Mesenchymal stem cell (in vitro differentiated cells and primary cell): Measurements from ENCODE around the gene RAB24.

ENCODE experiments used
- DNase-seq: peaks from one replicate; pipeline ENCODE4 v3.0.0-alpha.2; 2013
- H2AFZ ChIP-seq: one replicate; pipeline ENCODE4 v1.6.1; 2013; ENCODE audit warnings: low read depth, mild to moderate bottlenecking, control low read depth, inconsistent platforms, low read length, moderate library complexity
- H2AK5ac ChIP-seq: 2 replicates; pipeline ENCODE4 v1.6.1; 2013; ENCODE audit warnings: low read length, moderate library complexity, mild to moderate bottlenecking, inconsistent platforms; ENCODE audit not compliant: severe bottlenecking
- H2BK120ac ChIP-seq: one replicate; pipeline ENCODE4 v1.6.1; 2013; ENCODE audit warnings: low read depth, mild to moderate bottlenecking, inconsistent platforms, low read length, moderate library complexity
- H2BK12ac ChIP-seq, 2 experiments: one replicate each; pipeline ENCODE4 v1.6.1; 2013; ENCODE audit warnings: inconsistent platforms in 2 of 2, low read length in 2 of 2, mild to moderate bottlenecking in 2 of 2, moderate library complexity in 2 of 2, control low read depth in 1 of 2
- H2BK15ac ChIP-seq: one replicate; pipeline ENCODE4 v1.6.1; 2013; ENCODE audit warnings: mild to moderate bottlenecking, low read depth, inconsistent platforms; ENCODE audit not compliant: poor library complexity, severe bottlenecking
- H2BK5ac ChIP-seq: 2 replicates; pipeline ENCODE4 v1.6.1; 2013; ENCODE audit warnings: low read depth, mild to moderate bottlenecking, low read length, control low read depth, inconsistent platforms; ENCODE audit not compliant: poor library complexity, severe bottlenecking
- H3K14ac ChIP-seq, 2 experiments: one replicate each; pipeline ENCODE4 v1.6.1; 2013; ENCODE audit warnings: inconsistent platforms in 2 of 2, low read length in 2 of 2, control low read depth in 1 of 2, mild to moderate bottlenecking in 1 of 2, moderate library complexity in 1 of 2
- H3K18ac ChIP-seq, 2 experiments: one replicate each; pipeline ENCODE4 v1.6.1; 2013; ENCODE audit warnings: inconsistent platforms in 2 of 2, low read length in 2 of 2, control low read depth in 1 of 2, low read depth in 1 of 2, mild to moderate bottlenecking in 1 of 2
- H3K23ac ChIP-seq, 2 experiments: one replicate each; pipeline ENCODE4 v1.6.1; 2013; ENCODE audit warnings: inconsistent platforms in 2 of 2, low read length in 2 of 2, mild to moderate bottlenecking in 2 of 2, moderate library complexity in 2 of 2, control low read depth in 1 of 2
- H3K27ac ChIP-seq: 2 replicates; pipeline ENCODE4 v1.5.1; 2013; ENCODE audit warnings: mild to moderate bottlenecking, moderate library complexity, low read length, control low read depth, inconsistent platforms; ENCODE audit not compliant: poor library complexity, severe bottlenecking
- H3K27me3 ChIP-seq, 2 experiments: 2 replicates each; pipeline versions ENCODE4 v1.6.1 to v1.7.0; 2013; ENCODE audit warnings: low read length in 2 of 2, mild to moderate bottlenecking in 2 of 2, moderate library complexity in 2 of 2, control low read depth in 1 of 2, inconsistent platforms in 1 of 2; ENCODE audit not compliant: control insufficient read depth in 1 of 2, insufficient read depth in 1 of 2
- H3K36me3 ChIP-seq, 2 experiments: 2 replicates each; pipeline versions ENCODE4 v1.6.1 to v1.7.0; 2013; ENCODE audit warnings: low read length in 2 of 2, control low read depth in 1 of 2, inconsistent platforms in 1 of 2, low read depth in 1 of 2, mild to moderate bottlenecking in 1 of 2; ENCODE audit not compliant: insufficient read depth in 2 of 2, control insufficient read depth in 1 of 2
- H3K4ac ChIP-seq, 2 experiments: one replicate each; pipeline ENCODE4 v1.6.1; 2013; ENCODE audit warnings: inconsistent platforms in 2 of 2, low read length in 2 of 2, mild to moderate bottlenecking in 2 of 2, moderate library complexity in 2 of 2, control low read depth in 1 of 2, low read depth in 1 of 2
- H3K4me1 ChIP-seq: 2 replicates; pipeline ENCODE4 v1.6.1; 2013; ENCODE audit warnings: low read depth, low read length, control low read depth; ENCODE audit not compliant: control insufficient read depth, insufficient read depth
- H3K4me2 ChIP-seq: 2 replicates; pipeline ENCODE4 v1.6.1; 2013; ENCODE audit warnings: low read length, mild to moderate bottlenecking, inconsistent platforms; ENCODE audit not compliant: poor library complexity, severe bottlenecking
- H3K4me3 ChIP-seq, 2 experiments: 2 replicates each; pipeline versions ENCODE4 v1.5.1 to v1.7.0; 2013; ENCODE audit warnings: low read length in 2 of 2, mild to moderate bottlenecking in 2 of 2, control low read depth in 1 of 2, low read depth in 1 of 2; ENCODE audit not compliant: insufficient read depth in 1 of 2
- H3K79me1 ChIP-seq: replicated peaks from 2 replicates; pipeline ENCODE4 v1.6.1; 2013; ENCODE audit warnings: mild to moderate bottlenecking, control low read depth, low read length, inconsistent platforms; ENCODE audit not compliant: poor library complexity, severe bottlenecking
- H3K9ac ChIP-seq: 2 replicates; pipeline ENCODE4 v1.7.0; 2013; ENCODE audit warnings: mild to moderate bottlenecking, low read length, moderate library complexity
- H3K9me3 ChIP-seq: 2 replicates; pipeline ENCODE4 v1.7.0; 2013; ENCODE audit warnings: mild to moderate bottlenecking, low read length; ENCODE audit not compliant: control insufficient read depth
- H4K8ac ChIP-seq: one replicate; pipeline ENCODE4 v1.6.1; 2013; ENCODE audit warnings: inconsistent platforms, mild to moderate bottlenecking, low read length, moderate library complexity
- H4K91ac ChIP-seq: one replicate; pipeline ENCODE4 v1.6.1; 2013; ENCODE audit warnings: mild to moderate bottlenecking, low read length, inconsistent platforms
- WGBS: methylation state at CpG from one replicate; pipeline ENCODE4 v1.1.7; 2013; ENCODE audit warnings: mixed read lengths; 5-methylcytosine and 5-hydroxymethylcytosine counted together

Gene RAB24

DNA sequence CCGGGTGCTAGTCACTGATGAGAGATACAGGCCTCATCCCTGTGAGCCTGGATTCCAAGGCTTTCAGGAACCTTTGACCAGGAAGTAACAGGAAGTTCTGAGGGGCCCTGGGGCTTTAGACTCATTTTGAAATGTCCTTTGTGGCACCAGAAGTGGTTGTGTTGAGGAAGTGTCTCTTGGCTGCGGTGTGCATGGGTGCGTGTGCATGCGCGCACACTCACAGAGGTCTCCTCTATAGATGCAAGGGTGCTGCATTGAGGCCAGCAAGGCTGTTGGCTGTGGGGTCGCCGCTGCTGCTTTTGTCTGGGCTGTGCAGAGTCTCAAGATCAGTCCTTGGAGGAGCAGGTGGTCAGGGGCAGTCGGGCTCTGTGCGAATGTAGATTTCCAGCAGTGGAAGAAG lies 7.6 kb downstream of the RAB24 start:
- Histone ChIP-seq H3K9me3 (no peaks in the 10 kb centered on the region), H3K14ac (no peak overlapping the region), H3K79me1 (peaks cover 44% of the 10 kb centered on the region), H2BK120ac (no peak overlapping the region), H3K27ac (no peak overlapping the region), H3K23ac (no peak overlapping the region), H2AK5ac (no peak overlapping the region), H3K4me3 (no peak overlapping the region), H2BK12ac (no peak overlapping the region), H4K91ac (no peak overlapping the region), H3K18ac (no peak overlapping the region), H3K4me2 (no peak overlapping the region), H3K36me3 (peaks cover 46 to 92% of the 10 kb centered on the region in 2 experiments), H3K4ac (no peak overlapping the region), H3K4me1 (peaks cover 5% of the 10 kb centered on the region), H2AFZ (no peak overlapping the region), H3K27me3 (no peaks in the 10 kb centered on the region), H2BK5ac (no peak overlapping the region), H4K8ac (no peak overlapping the region), H2BK15ac (no peak overlapping the region), H3K9ac (no peak overlapping the region)
- 96% methylated on average over 9 of the region's 9 CpGs for WGBS
- DNase-seq = no peak

DNA sequence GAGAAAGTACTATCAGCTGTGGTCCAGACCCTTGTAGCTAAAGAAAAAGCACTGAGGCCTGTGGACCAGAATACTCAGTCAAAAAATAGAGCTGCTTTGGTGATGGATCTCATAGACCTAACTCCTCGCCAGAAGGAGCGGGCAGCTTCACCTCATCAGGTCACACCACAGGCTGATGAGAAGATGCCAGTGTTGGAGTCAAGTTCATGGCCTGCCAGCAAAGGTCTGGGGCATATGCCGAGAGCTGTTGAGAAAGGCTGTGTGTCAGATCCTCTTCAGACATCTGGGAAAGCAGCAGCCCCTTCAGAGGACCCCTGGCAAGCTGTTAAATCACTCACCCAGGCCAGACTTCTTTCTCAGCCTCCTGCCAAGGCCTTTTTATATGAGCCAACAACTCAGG lies 8.9 kb downstream of the RAB24 start:
- DNase-seq = no peak
- no peak overlapping the region for H3K9ac ChIP-seq
- H3K18ac ChIP-seq = no peak overlapping the region
- 96% methylated on average over 3 of the region's 3 CpGs for WGBS
- H3K27me3 ChIP-seq = no peaks in the 10 kb centered on the region
- no peak overlapping the region for H2AK5ac ChIP-seq
- no peak overlapping the region for H4K8ac ChIP-seq
- no peak overlapping the region for H2AFZ ChIP-seq
- no peak overlapping the region for H4K91ac ChIP-seq
- H3K23ac ChIP-seq = no peak overlapping the region
- H3K4me3 ChIP-seq = no peak overlapping the region
- no peak overlapping the region for H2BK120ac ChIP-seq
- no peaks in the 10 kb centered on the region for H3K9me3 ChIP-seq
- no peak overlapping the region for H2BK12ac ChIP-seq
- H3K4me1 ChIP-seq = no peaks in the 10 kb centered on the region
- no peak overlapping the region for H3K4ac ChIP-seq
- H3K79me1 ChIP-seq = peaks cover 46% of the 10 kb centered on the region
- no peak overlapping the region for H2BK15ac ChIP-seq
- H3K36me3 ChIP-seq = peaks cover 46 to 91% of the 10 kb centered on the region in 2 experiments
- no peak overlapping the region for H3K14ac ChIP-seq
- H3K4me2 ChIP-seq = no peak overlapping the region
- no peak overlapping the region for H3K27ac ChIP-seq
- no peak overlapping the region for H2BK5ac ChIP-seq

DNA sequence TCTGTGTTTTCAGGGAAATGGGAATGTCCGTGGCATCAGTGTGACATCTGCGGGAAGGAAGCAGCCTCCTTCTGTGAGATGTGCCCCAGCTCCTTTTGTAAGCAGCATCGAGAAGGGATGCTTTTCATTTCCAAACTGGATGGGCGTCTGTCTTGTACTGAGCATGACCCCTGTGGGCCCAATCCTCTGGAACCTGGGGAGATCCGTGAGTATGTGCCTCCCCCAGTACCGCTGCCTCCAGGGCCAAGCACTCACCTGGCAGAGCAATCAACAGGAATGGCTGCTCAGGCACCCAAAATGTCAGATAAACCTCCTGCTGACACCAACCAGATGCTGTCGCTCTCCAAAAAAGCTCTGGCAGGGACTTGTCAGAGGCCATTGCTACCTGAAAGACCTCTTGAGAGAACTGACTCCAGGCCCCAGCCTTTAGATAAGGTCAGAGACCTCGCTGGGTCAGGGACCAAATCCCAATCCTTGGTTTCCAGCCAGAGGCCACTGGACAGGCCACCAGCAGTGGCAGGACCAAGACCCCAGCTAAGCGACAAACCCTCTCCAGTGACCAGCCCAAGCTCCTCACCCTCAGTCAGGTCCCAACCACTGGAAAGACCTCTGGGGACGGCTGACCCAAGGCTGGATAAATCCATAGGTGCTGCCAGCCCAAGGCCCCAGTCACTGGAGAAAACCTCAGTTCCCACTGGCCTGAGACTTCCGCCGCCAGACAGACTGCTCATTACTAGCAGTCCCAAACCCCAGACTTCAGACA lies 9.5 kb downstream of the RAB24 start:
- Histone ChIP-seq H3K79me1 (peaks cover 42% of the 10 kb centered on the region), H3K23ac (no peak overlapping the region), H3K4ac (no peak overlapping the region), H3K27ac (no peak overlapping the region), H2AK5ac (no peak overlapping the region), H2AFZ (no peak overlapping the region), H2BK12ac (no peak overlapping the region), H3K9ac (no peak overlapping the region), H2BK5ac (no peak overlapping the region), H3K27me3 (no peaks in the 10 kb centered on the region), H3K9me3 (no peaks in the 10 kb centered on the region), H3K4me1 (no peaks in the 10 kb centered on the region), H2BK120ac (no peak overlapping the region), H3K4me3 (no peak overlapping the region), H3K14ac (no peak overlapping the region), H3K18ac (no peak overlapping the region), H4K8ac (no peak overlapping the region), H4K91ac (no peak overlapping the region), H3K4me2 (no peak overlapping the region), H3K36me3 (peaks cover 46 to 91% of the 10 kb centered on the region in 2 experiments), H2BK15ac (no peak overlapping the region)
- no peak for DNase-seq
- WGBS = 98% methylated on average over 12 of the region's 12 CpGs

DNA sequence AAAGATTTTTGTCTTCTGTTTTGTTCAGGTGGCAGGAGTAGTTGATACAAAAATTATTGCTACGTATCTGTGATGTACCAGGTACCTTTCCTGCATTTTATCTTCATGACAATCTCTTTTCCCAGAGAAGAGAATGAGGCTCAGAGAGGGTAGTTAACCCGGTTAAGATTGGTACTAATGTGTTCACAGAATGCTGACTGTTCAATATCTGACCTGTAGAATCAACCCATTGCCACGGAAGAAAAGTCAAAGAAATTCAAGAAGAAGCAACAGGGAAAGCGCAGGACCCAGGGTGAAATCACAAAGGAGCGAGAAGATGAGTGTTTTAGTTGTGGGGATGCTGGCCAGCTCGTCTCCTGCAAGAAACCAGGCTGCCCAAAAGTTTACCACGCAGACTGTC lies 11.8 kb downstream of the RAB24 start:
- Histone ChIP-seq H3K36me3 (peaks cover 54 to 90% of the 10 kb centered on the region in 2 experiments), H3K4ac (no peak overlapping the region), H3K23ac (no peak overlapping the region), H2BK15ac (no peak overlapping the region), H2BK5ac (no peak overlapping the region), H2AFZ (no peak overlapping the region), H3K14ac (no peak overlapping the region), H3K9me3 (no peaks in the 10 kb centered on the region), H3K4me2 (no peak overlapping the region), H3K27ac (no peak overlapping the region), H3K18ac (no peak overlapping the region), H2AK5ac (no peak overlapping the region), H3K79me1 (peaks cover 41% of the 10 kb centered on the region), H3K4me3 (no peak overlapping the region), H2BK12ac (no peak overlapping the region), H3K27me3 (no peaks in the 10 kb centered on the region), H3K9ac (no peak overlapping the region), H2BK120ac (no peak overlapping the region), H3K4me1 (no peaks in the 10 kb centered on the region), H4K8ac (no peak overlapping the region), H4K91ac (no peak overlapping the region)
- WGBS = over 99% methylated on average over 6 of the region's 7 CpGs
- DNase-seq = no peak
